IgD-negative memory B cell (primary cell): ENCODE results near the gene CAMK1. TPM values are rescaled to one million over a fixed set of nuclear protein-coding genes. Genes with fewer than 3 reads are reported as not detected.

Experiments used
- H3K27ac Mint-ChIP-seq, 3 donors: one replicate each; pipeline ENCODE4 v1.8.0; 2020 to 2022; ENCODE audit warnings: mild to moderate bottlenecking in 3 of 3, mixed read lengths in 3 of 3, moderate library complexity in 1 of 3
- H3K27me3 Mint-ChIP-seq: one replicate; pipeline ENCODE4 v1.8.0; 2021; ENCODE audit warnings: mixed read lengths
- H3K36me3 Mint-ChIP-seq: one replicate; pipeline ENCODE4 v1.8.0; 2020; ENCODE audit warnings: mild to moderate bottlenecking, mixed read lengths
- H3K4me1 Mint-ChIP-seq, 3 donors: one replicate each; pipeline ENCODE4 v1.8.0; 2020 to 2022; ENCODE audit warnings: mixed read lengths in 3 of 3, mild to moderate bottlenecking in 1 of 3
- H3K4me3 Mint-ChIP-seq, 4 donors: one replicate each; pipeline ENCODE4 v1.8.0; 2020 to 2022; ENCODE audit warnings: mild to moderate bottlenecking in 4 of 4, mixed read lengths in 4 of 4, moderate library complexity in 3 of 4
- H3K9me3 Mint-ChIP-seq, 3 donors: one replicate each; pipeline ENCODE4 v1.8.0; 2020 to 2021; ENCODE audit warnings: mixed read lengths in 3 of 3, mild to moderate bottlenecking in 1 of 3
- polyA plus RNA-seq: library from polyadenylated mRNA; unstranded; fragments of 300-500 nt; fragmentation: Illumina TruSeq; gene quantifications from one replicate; pipeline ENCODE4 v1.2.3, GENCODE V29; 2021

CAMK1 gene
- polyA plus RNA-seq, 1 donor from 2014 or later = 0.65 TPM

- Mint-ChIP-seq H3K4me3 (peak overlapping the region; percentile 66 to 82 (median 68)), H3K36me3 (no peaks in the 10 kb centered on the region)
Measured at GRCh38 chr3:9727041-9727595, 42.6 kb downstream of the CAMK1 start.

GRCh38 chr3:9725775-9726515 is 43.8 kb downstream of the CAMK1 start:
- peaks cover 23 to 26% (median 26%) of the 10 kb centered on the region in 3 donors for H3K4me1 Mint-ChIP-seq
- peak overlapping the region in 2 of 3 donors; percentile 53 to 67 for H3K27ac Mint-ChIP-seq
- H3K4me3 Mint-ChIP-seq = no peak overlapping the region
- H3K36me3 Mint-ChIP-seq = no peaks in the 10 kb centered on the region
- no peaks in the 10 kb centered on the region for H3K27me3 Mint-ChIP-seq
- no peaks in the 10 kb centered on the region for H3K9me3 Mint-ChIP-seq

More at GRCh38 chr3:9727041-9727595, 42.6 kb downstream of the CAMK1 start:
- no peaks in the 10 kb centered on the region for H3K27me3 Mint-ChIP-seq
- H3K4me1 Mint-ChIP-seq = peaks cover 17 to 21% (median 17%) of the 10 kb centered on the region in 3 donors
- H3K9me3 Mint-ChIP-seq = no peaks in the 10 kb centered on the region
- H3K27ac Mint-ChIP-seq = peak overlapping the region; percentile 59 to 85 (median 62)

GRCh38 chr3:9721700-9722060 is 48.1 kb downstream of the CAMK1 start:
- Mint-ChIP-seq H3K4me1 (peaks cover 6 to 20% (median 7%) of the 10 kb centered on the region in 3 donors), H3K36me3 (no peaks in the 10 kb centered on the region), H3K27ac (peak overlapping the region in 1 of 3 donors; percentile 44), H3K27me3 (no peaks in the 10 kb centered on the region), H3K4me3 (peak overlapping the region in 1 of 4 donors; percentile 49), H3K9me3 (no peaks in the 10 kb centered on the region)

- H3K9me3 Mint-ChIP-seq = no peaks in the 10 kb centered on the region
- peaks cover 6 to 20% (median 7%) of the 10 kb centered on the region in 3 donors for H3K4me1 Mint-ChIP-seq
- H3K36me3 Mint-ChIP-seq = no peaks in the 10 kb centered on the region
- H3K4me3 Mint-ChIP-seq = peak overlapping the region in 1 of 4 donors; percentile 49
- peaks cover under 1% of the 10 kb centered on the region for H3K27me3 Mint-ChIP-seq
- H3K27ac Mint-ChIP-seq = peak overlapping the region in 1 of 3 donors; percentile 44
Measured at GRCh38 chr3:9721015-9721699, 48.6 kb downstream of the CAMK1 start.

GRCh38 chr3:9718118-9718517 is 51.6 kb downstream of the CAMK1 start:
- peaks cover 5% of the 10 kb centered on the region for H3K27me3 Mint-ChIP-seq
- H3K4me1 Mint-ChIP-seq = peaks cover 7 to 20% (median 8%) of the 10 kb centered on the region in 3 donors
- no peaks in the 10 kb centered on the region for H3K9me3 Mint-ChIP-seq
- no peak overlapping the region for H3K27ac Mint-ChIP-seq
- H3K4me3 Mint-ChIP-seq = no peak overlapping the region
- H3K36me3 Mint-ChIP-seq = no peaks in the 10 kb centered on the region

GRCh38 chr3:9717563-9717962 is 52.2 kb downstream of the CAMK1 start:
- H3K9me3 Mint-ChIP-seq = no peaks in the 10 kb centered on the region
- H3K27me3 Mint-ChIP-seq = peaks cover 5% of the 10 kb centered on the region
- no peak overlapping the region for H3K4me3 Mint-ChIP-seq
- no peaks in the 10 kb centered on the region for H3K36me3 Mint-ChIP-seq
- no peak overlapping the region for H3K27ac Mint-ChIP-seq
- peaks cover 7 to 16% (median 8%) of the 10 kb centered on the region in 3 donors for H3K4me1 Mint-ChIP-seq

- Mint-ChIP-seq H3K4me3 (no peak overlapping the region), H3K36me3 (no peaks in the 10 kb centered on the region), H3K9me3 (no peaks in the 10 kb centered on the region), H3K27me3 (peaks cover 5% of the 10 kb centered on the region), H3K27ac (no peak overlapping the region), H3K4me1 (peaks cover 7 to 16% (median 8%) of the 10 kb centered on the region in 3 donors)
Measured at GRCh38 chr3:9716801-9717555, 52.8 kb downstream of the CAMK1 start.

GRCh38 chr3:9715764-9716437 is 53.8 kb downstream of the CAMK1 start:
- Mint-ChIP-seq H3K27me3 (peaks cover 6% of the 10 kb centered on the region), H3K9me3 (no peaks in the 10 kb centered on the region), H3K27ac (no peak overlapping the region), H3K4me3 (no peak overlapping the region), H3K4me1 (peaks cover 0 to 6% (median 2%) of the 10 kb centered on the region in 3 donors), H3K36me3 (no peaks in the 10 kb centered on the region)

- Mint-ChIP-seq H3K27me3 (peaks cover 9% of the 10 kb centered on the region), H3K9me3 (no peaks in the 10 kb centered on the region), H3K4me3 (no peak overlapping the region), H3K36me3 (no peaks in the 10 kb centered on the region), H3K27ac (no peak overlapping the region), H3K4me1 (peaks cover 0 to 2% (median under 1%) of the 10 kb centered on the region in 3 donors)
Measured at GRCh38 chr3:9715136-9715535, 54.6 kb downstream of the CAMK1 start.

- H3K4me1 Mint-ChIP-seq = peaks cover 0 to 2% (median 0%) of the 10 kb centered on the region in 3 donors
Measured at GRCh38 chr3:9713142-9713541, 56.6 kb downstream of the CAMK1 start.

GRCh38 chr3:9712415-9712814 is 57.3 kb downstream of the CAMK1 start:
- H3K4me3 Mint-ChIP-seq = no peak overlapping the region
- H3K36me3 Mint-ChIP-seq = no peaks in the 10 kb centered on the region
- peaks cover 11% of the 10 kb centered on the region for H3K27me3 Mint-ChIP-seq
- H3K4me1 Mint-ChIP-seq = peaks cover 0 to 2% (median 0%) of the 10 kb centered on the region in 3 donors
- H3K27ac Mint-ChIP-seq = no peak overlapping the region
- H3K9me3 Mint-ChIP-seq = peaks cover 0 to under 1% (median 0%) of the 10 kb centered on the region in 3 donors

More at GRCh38 chr3:9713142-9713541, 56.6 kb downstream of the CAMK1 start:
- H3K27ac Mint-ChIP-seq = no peak overlapping the region
- peaks cover 11% of the 10 kb centered on the region for H3K27me3 Mint-ChIP-seq
- no peaks in the 10 kb centered on the region for H3K36me3 Mint-ChIP-seq
- H3K9me3 Mint-ChIP-seq = no peaks in the 10 kb centered on the region
- no peak overlapping the region for H3K4me3 Mint-ChIP-seq

GRCh38 chr3:9710174-9710739 is 59.5 kb downstream of the CAMK1 start:
- Mint-ChIP-seq H3K36me3 (no peaks in the 10 kb centered on the region), H3K27me3 (peaks cover 9% of the 10 kb centered on the region), H3K4me3 (no peak overlapping the region), H3K27ac (no peak overlapping the region), H3K9me3 (peaks cover 0 to 2% (median 0%) of the 10 kb centered on the region in 3 donors), H3K4me1 (peaks cover 0 to 1% (median 0%) of the 10 kb centered on the region in 3 donors)
